IMR-90 (cell line): ENCODE data around the gene SLC35B2.

Source experiments
- CHD1 ChIP-seq: IDR thresholded peaks from 2 replicates; pipeline ENCODE4 v1.6.1; 2012; ENCODE audit warnings: low read depth, low read length, improper control_type of control experiment
- FOS ChIP-seq: fragments of 150-350 bp; IDR thresholded peaks from 2 replicates; pipeline ENCODE4 v1.6.1; 2016; ENCODE audit warnings: low read depth, low read length
- POLR2A ChIP-seq: IDR thresholded peaks from 2 replicates; pipeline ENCODE4 v1.6.1; 2012; ENCODE audit warnings: mild to moderate bottlenecking, low read depth, low read length
- RCOR1 ChIP-seq: IDR thresholded peaks from 2 replicates; pipeline ENCODE4 v1.6.1; 2012; ENCODE audit warnings: mild to moderate bottlenecking, low read length, improper control_type of control experiment; ENCODE audit not compliant: insufficient replicate concordance
- RFX5 ChIP-seq: IDR thresholded peaks from 2 replicates; pipeline ENCODE4 v1.8.0; 2012; ENCODE audit warnings: low read depth, mild to moderate bottlenecking, low read length, moderate library complexity
- TF ChIP-seq, protein P1 (sequence below): conservative IDR thresholded peaks from 2 replicates; pipeline ENCODE4 v1.5.1; 2012; ENCODE audit warnings: mild to moderate bottlenecking, low read depth, low read length, improper control_type of control experiment

DNA sequence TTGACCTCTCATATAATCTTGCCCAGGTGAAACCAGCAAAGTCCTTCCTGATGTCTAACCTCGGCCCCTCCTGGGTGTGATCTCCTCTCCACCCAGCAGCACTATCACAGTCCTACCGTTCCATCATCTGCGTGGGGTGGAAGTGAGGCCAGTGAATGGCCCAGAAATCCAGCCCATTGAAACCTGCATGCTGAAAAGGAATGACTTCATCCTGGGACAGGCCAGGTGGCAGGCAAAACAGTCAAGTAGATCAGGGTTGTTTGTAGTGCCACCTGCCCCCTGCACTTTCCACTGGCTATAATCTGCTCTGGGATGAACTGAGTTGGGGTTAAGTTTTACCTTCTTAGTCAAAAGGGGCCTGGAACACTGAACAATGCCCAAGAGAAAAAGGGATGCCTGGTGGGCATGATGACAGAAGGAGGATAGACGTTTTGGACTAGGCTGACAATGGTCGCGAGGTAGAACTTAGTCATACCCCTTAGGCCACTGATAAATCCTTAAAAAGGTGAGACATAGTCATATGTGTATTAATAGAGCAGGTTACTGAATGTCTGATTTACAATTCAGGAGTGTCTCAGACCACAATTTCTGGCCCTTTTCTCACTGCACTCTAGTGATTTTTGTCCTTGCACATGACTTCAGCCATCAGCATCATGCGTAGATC lies 18.5 kb downstream of the SLC35B2 start:
- TF ChIP-seq, protein P1, sequence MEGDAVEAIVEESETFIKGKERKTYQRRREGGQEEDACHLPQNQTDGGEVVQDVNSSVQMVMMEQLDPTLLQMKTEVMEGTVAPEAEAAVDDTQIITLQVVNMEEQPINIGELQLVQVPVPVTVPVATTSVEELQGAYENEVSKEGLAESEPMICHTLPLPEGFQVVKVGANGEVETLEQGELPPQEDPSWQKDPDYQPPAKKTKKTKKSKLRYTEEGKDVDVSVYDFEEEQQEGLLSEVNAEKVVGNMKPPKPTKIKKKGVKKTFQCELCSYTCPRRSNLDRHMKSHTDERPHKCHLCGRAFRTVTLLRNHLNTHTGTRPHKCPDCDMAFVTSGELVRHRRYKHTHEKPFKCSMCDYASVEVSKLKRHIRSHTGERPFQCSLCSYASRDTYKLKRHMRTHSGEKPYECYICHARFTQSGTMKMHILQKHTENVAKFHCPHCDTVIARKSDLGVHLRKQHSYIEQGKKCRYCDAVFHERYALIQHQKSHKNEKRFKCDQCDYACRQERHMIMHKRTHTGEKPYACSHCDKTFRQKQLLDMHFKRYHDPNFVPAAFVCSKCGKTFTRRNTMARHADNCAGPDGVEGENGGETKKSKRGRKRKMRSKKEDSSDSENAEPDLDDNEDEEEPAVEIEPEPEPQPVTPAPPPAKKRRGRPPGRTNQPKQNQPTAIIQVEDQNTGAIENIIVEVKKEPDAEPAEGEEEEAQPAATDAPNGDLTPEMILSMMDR: no peak
- TF ChIP-seq POLR2A: no peak
- no peak for TF ChIP-seq RFX5
- TF ChIP-seq RCOR1: no peak
- TF ChIP-seq CHD1: no peak
- no peak for TF ChIP-seq FOS
